Sigmoid colon (tissue), 7 donors: ENCODE measurements around the gene NTM. TPM values are rescaled to one million over a fixed set of nuclear protein-coding genes. Genes with fewer than 3 reads are reported as not detected.

Experiments
- DNase-seq: peaks from one replicate; pipeline ENCODE4 v3.0.0-alpha.2; 2019
- H3K27ac ChIP-seq, 4 donors: fragments of 200-600 bp; sonication (generic); one replicate each; pipeline ENCODE4 v1.5.1; 2016 to 2019; ENCODE audit warnings: mild to moderate bottlenecking in 1 of 4
- H3K27me3 ChIP-seq, 3 donors: fragments of 200-600 bp; sonication (generic); one replicate each; pipeline ENCODE4 v1.5.1; 2019; ENCODE audit warnings: mild to moderate bottlenecking in 1 of 3
- H3K36me3 ChIP-seq, 4 donors: fragments of 200-600 bp; sonication (generic); one replicate each; pipeline ENCODE4 v1.5.1; 2016 to 2019
- H3K4me1 ChIP-seq, 4 donors: fragments of 200-600 bp; sonication (generic); one replicate each; pipeline ENCODE4 v1.5.1; 2017 to 2019
- H3K4me3 ChIP-seq, 4 donors: fragments of 200-600 bp; sonication (generic); one replicate each; pipeline ENCODE4 v1.5.1; 2017 to 2019; ENCODE audit warnings: mild to moderate bottlenecking in 2 of 4, moderate library complexity in 1 of 4
- H3K9me3 ChIP-seq, 4 donors: fragments of 200-600 bp in 3 of 4; sonication (generic) in 3 of 4; one replicate each; pipeline versions ENCODE4 v1.5.1 to v1.6.1; 2013 to 2019
- CTCF ChIP-seq, 4 experiments: fragments of 450-650 bp in 3 of 4; fragments of 200-600 bp in 1 of 4; IDR thresholded peaks; one replicate each; pipeline ENCODE4 v1.5.1; 2016 to 2019; ENCODE audit warnings: antibody characterized with exemption in 4 of 4, mild to moderate bottlenecking in 3 of 4, moderate library complexity in 2 of 4
- EP300 ChIP-seq, 4 donors: sonication (generic); formaldehyde crosslinking; IDR thresholded peaks; one replicate each; pipeline ENCODE4 v1.6.1; 2017; ENCODE audit warnings: antibody characterized with exemption in 4 of 4
- POLR2A ChIP-seq, 2 donors: fragments of 450-650 bp; IDR thresholded peaks; one replicate each; pipeline ENCODE4 v1.6.1; 2016; ENCODE audit warnings: antibody characterized with exemption in 2 of 2, mild to moderate bottlenecking in 2 of 2, moderate library complexity in 2 of 2
- POLR2AphosphoS5 ChIP-seq, 4 donors: sonication (generic); formaldehyde crosslinking; IDR thresholded peaks; one replicate each; pipeline ENCODE4 v1.6.1; 2017; ENCODE audit warnings: antibody characterized with exemption in 4 of 4
- WGBS, 2 donors: extraction: QIAGEN DNeasy Blood & Tissue Kit; methylation state at CpG; one replicate each; pipeline ENCODE4 v1.1.7; 2013; 5-methylcytosine and 5-hydroxymethylcytosine counted together
- intact Hi-C: fragments of 100-400 bp; cut with DNase I; formaldehyde crosslinking; loops from one replicate; pipeline ENCODE4 v1.15.1; 2023
- polyA plus RNA-seq, 3 donors: library from polyadenylated mRNA; stranded (reverse); fragments of 200-250 nt; gene quantifications; one replicate each; pipeline ENCODE4 v1.2.3, GENCODE V29; 2013
- total RNA-seq, 4 donors: library from RNA; depleted of rRNA; stranded (reverse); fragments of >200 nt; gene quantifications; one replicate each; pipeline ENCODE4 v1.1.0, GENCODE V29; 2016
- donor health status: healthy with polysubstance abuse.
- donor health status: Bipolar disorder and iron deficiency.
- donor health status: healthy.

The NTM gene
- total and polyA plus RNA-seq, 7 donors: 0.96 to 18.3 (median 6.4) TPM; not detected in 1

GRCh38 chr11:132125988-132126871, 755.8 kb downstream of the NTM start:
- Histone ChIP-seq H3K9me3 (peaks cover 0 to 2% (median 0%) of the 10 kb centered on the region in 4 donors), H3K27me3 (no peaks in the 10 kb centered on the region), H3K36me3 (no peaks in the 10 kb centered on the region), H3K27ac (peak overlapping the region; percentile 41 to 63 (median 48)), H3K4me1 (peaks cover 0 to 22% (median 20%) of the 10 kb centered on the region in 4 donors), H3K4me3 (peak overlapping the region; percentile 16 to 46 (median 34))
- DNase-seq: no peak
- WGBS, 2 donors: 20 to 33% methylated on average over 22 of the region's 22 CpGs
- no peak for TF ChIP-seq CTCF (IDR thresholded peaks at IDR 0.05)
- no peak for TF ChIP-seq POLR2AphosphoS5 (IDR thresholded peaks at IDR 0.05)
- TF ChIP-seq EP300 (IDR thresholded peaks at IDR 0.05): no peak
- no peak for TF ChIP-seq POLR2A (IDR thresholded peaks at IDR 0.05)
- intact Hi-C loops: loop anchor here (2.0 kb wide), 1 partner anchor 257 kb away; no protein-coding TSS in a partner anchor

- WGBS, 2 donors: 36 to 46% methylated on average over 19 of the region's 19 CpGs
- Histone ChIP-seq H3K27me3 (no peaks in the 10 kb centered on the region), H3K4me1 (peaks cover 0 to 22% (median 20%) of the 10 kb centered on the region in 4 donors), H3K27ac (peak overlapping the region; percentile 41 to 63 (median 48)), H3K4me3 (peak overlapping the region; percentile 16 to 46 (median 34)), H3K36me3 (no peaks in the 10 kb centered on the region), H3K9me3 (peaks cover 0 to 2% (median 0%) of the 10 kb centered on the region in 4 donors)
- DNase-seq: peak; percentile 71
- intact Hi-C loops: loop anchor here (2.0 kb wide), 1 partner anchor 258 kb away; no protein-coding TSS in a partner anchor
- peak; percentile 13 to 51 (median 39) for TF ChIP-seq CTCF (IDR thresholded peaks at IDR 0.05)
- TF ChIP-seq EP300 (IDR thresholded peaks at IDR 0.05): no peak
- no peak for TF ChIP-seq POLR2A (IDR thresholded peaks at IDR 0.05)
Measured at GRCh38 chr11:132126973-132127899, 756.8 kb downstream of the NTM start.

- H3K36me3 ChIP-seq: no peaks in the 10 kb centered on the region
- WGBS, 2 donors: 70 to 75% methylated on average over 2 of the region's 2 CpGs
- TF ChIP-seq POLR2AphosphoS5 (IDR thresholded peaks at IDR 0.05) (no peak), POLR2A (IDR thresholded peaks at IDR 0.05) (no peak), EP300 (IDR thresholded peaks at IDR 0.05) (no peak), CTCF (IDR thresholded peaks at IDR 0.05) (no peak)
Measured at GRCh38 chr11:132127900-132128288, 757.5 kb downstream of the NTM start.

GRCh38 chr11:132131047-132131446, 760.6 kb downstream of the NTM start:
- TF ChIP-seq EP300 (IDR thresholded peaks at IDR 0.05) (no peak), CTCF (IDR thresholded peaks at IDR 0.05) (no peak), POLR2A (IDR thresholded peaks at IDR 0.05) (no peak), POLR2AphosphoS5 (IDR thresholded peaks at IDR 0.05) (no peak)
- WGBS, 2 donors: 74 to 89% methylated on average over 4 of the region's 4 CpGs
- DNase-seq: no peak
- Histone ChIP-seq H3K4me1 (peaks cover 0 to 19% (median 16%) of the 10 kb centered on the region in 4 donors), H3K27ac (no peak overlapping the region), H3K4me3 (no peak overlapping the region), H3K9me3 (no peaks in the 10 kb centered on the region), H3K36me3 (no peaks in the 10 kb centered on the region), H3K27me3 (no peaks in the 10 kb centered on the region)
- intact Hi-C loops: no loop called here

More at GRCh38 chr11:132127900-132128288, 757.5 kb downstream of the NTM start:
- Histone ChIP-seq H3K4me1 (peaks cover 0 to 22% (median 20%) of the 10 kb centered on the region in 4 donors), H3K27ac (peak overlapping the region in 1 of 4 donors; percentile 63), H3K4me3 (no peak overlapping the region), H3K9me3 (peaks cover 0 to 2% (median 0%) of the 10 kb centered on the region in 4 donors), H3K27me3 (no peaks in the 10 kb centered on the region)
- intact Hi-C loops: loop anchor here (2.0 kb wide), 1 partner anchor 259 kb away; no protein-coding TSS in a partner anchor
- DNase-seq: no peak
